ENCODE results near the gene USP35. TPM values are rescaled to one million over a fixed set of nuclear protein-coding genes. Genes with fewer than 3 reads are reported as not detected.
A peak's percentile ranks its signal among the peaks of the same experiment; 100 is the strongest.

Gene USP35
- total and polyA plus RNA-seq, 12 donors, result 13.6 to 75.9 (median 32.1) TPM

- no peak overlapping the region for H3K4me3 ChIP-seq
- H3K36me3 ChIP-seq (replicated peaks in 1 of 2), result peaks cover 0 to 75% of the 10 kb centered on the region in 2 donors
- peaks cover 0 to 9% of the 10 kb centered on the region in 2 donors for H3K4me1 ChIP-seq (replicated peaks in 1 of 2)
- no peaks in the 10 kb centered on the region for H3K27me3 ChIP-seq
- 81 to 94% (median 90%) methylated on average over 4 of the region's 4 CpGs for WGBS, 4 donors
- H3K27ac ChIP-seq, result no peak overlapping the region
- peak in 1 of 7 donors; percentile 4 for DNase-seq
- intact Hi-C loops (cut with DNase I), result no loop called here
- TF ChIP-seq POLR2A (IDR thresholded peaks at IDR 0.05) (no peak), CTCF (IDR thresholded peaks at IDR 0.05) (no peak)
- no peaks in the 10 kb centered on the region for H3K9me3 ChIP-seq (replicated peaks in 1 of 3)
Observed at GRCh38 chr11:78205256-78205655, 16.5 kb downstream of the USP35 start.

GRCh38 chr11:78205691-78206090 lies 17.0 kb downstream of the USP35 start:
- TF ChIP-seq POLR2A (IDR thresholded peaks at IDR 0.05) (no peak), CTCF (IDR thresholded peaks at IDR 0.05) (no peak)
- Histone ChIP-seq H3K27ac (no peak overlapping the region), H3K4me3 (no peak overlapping the region), H3K27me3 (no peaks in the 10 kb centered on the region), H3K36me3 (replicated peaks in 1 of 2) (peaks cover 0 to 75% of the 10 kb centered on the region in 2 donors), H3K4me1 (replicated peaks in 1 of 2) (peaks cover 0 to 9% of the 10 kb centered on the region in 2 donors), H3K9me3 (replicated peaks in 1 of 3) (no peaks in the 10 kb centered on the region)
- peak in 1 of 7 donors; percentile 2 for DNase-seq
- WGBS, 4 donors, result 92 to 94% (median 92%) methylated on average over 2 to 7 of the region's 7 CpGs; no CpG with 5 or more reads in 1 of the 4 donors
- intact Hi-C loops (cut with DNase I), result no loop called here

GRCh38 chr11:78207532-78208256 lies 19.0 kb downstream of the USP35 start:
- TF ChIP-seq CTCF (IDR thresholded peaks at IDR 0.05) (no peak), POLR2A (IDR thresholded peaks at IDR 0.05) (no peak)
- WGBS, 4 donors, result 78 to 86% (median 83%) methylated on average over 9 to 11 of the region's 11 CpGs
- Histone ChIP-seq H3K4me1 (replicated peaks in 1 of 2) (peaks cover 0 to 13% of the 10 kb centered on the region in 2 donors), H3K27me3 (no peaks in the 10 kb centered on the region), H3K27ac (peak overlapping the region in 2 of 5 donors; percentile 26 to 65), H3K36me3 (replicated peaks in 1 of 2) (peaks cover 0 to 62% of the 10 kb centered on the region in 2 donors), H3K9me3 (replicated peaks in 1 of 3) (no peaks in the 10 kb centered on the region), H3K4me3 (no peak overlapping the region)
- intact Hi-C loops (cut with DNase I), result no loop called here
- DNase-seq, result peak in 1 of 7 donors; percentile 5

GRCh38 chr11:78208257-78209165 lies 19.8 kb downstream of the USP35 start:
- WGBS, 4 donors, result 80 to 88% (median 85%) methylated on average over 9 to 16 of the region's 16 CpGs
- H3K4me1 ChIP-seq (replicated peaks in 1 of 2), result peaks cover 0 to 20% of the 10 kb centered on the region in 2 donors
- H3K9me3 ChIP-seq (replicated peaks in 1 of 3), result no peaks in the 10 kb centered on the region
- intact Hi-C loops (cut with DNase I), result no loop called here
- H3K27me3 ChIP-seq, result no peaks in the 10 kb centered on the region
- peaks cover 0 to 62% of the 10 kb centered on the region in 2 donors for H3K36me3 ChIP-seq (replicated peaks in 1 of 2)
- no peak overlapping the region for H3K4me3 ChIP-seq
- peak in 2 of 7 donors; percentile 18 to 45 for DNase-seq
- no peak for TF ChIP-seq POLR2A (IDR thresholded peaks at IDR 0.05)
- H3K27ac ChIP-seq, result peak overlapping the region in 2 of 5 donors; percentile 26 to 65

All from adrenal gland (tissue), 12 donors.